Measurements from ENCODE around the gene TARS2. TPM values are rescaled to one million over a fixed set of nuclear protein-coding genes. Genes with fewer than 3 reads are reported as not detected.

Gene TARS2
- total RNA-seq, 1 donor from 2014 or later: 32.2 TPM

- intact Hi-C loops (cut with micrococcal nuclease): no loop called here
- H3K36me3 ChIP-seq: peaks cover 23% of the 10 kb centered on the region
- no peaks in the 10 kb centered on the region for H3K27me3 ChIP-seq (ENCODE audit: low read depth)
- H3K9me3 ChIP-seq (replicated peaks): no peaks in the 10 kb centered on the region
- DNase-seq: no peak
- H3K4me1 ChIP-seq: peaks cover 55% of the 10 kb centered on the region
- no peak for TF ChIP-seq CTCF (IDR thresholded peaks at IDR 0.05; ENCODE audit: borderline replicate concordance)
- H3K27ac ChIP-seq (replicated peaks): no peak overlapping the region
- no peak overlapping the region for H3K4me3 ChIP-seq
Observed at GRCh38 chr1:150554086-150554452, 66.8 kb downstream of the TARS2 start.

GRCh38 chr1:150555198-150555970, 68.2 kb downstream of the TARS2 start:
- no peaks in the 10 kb centered on the region for H3K27me3 ChIP-seq (ENCODE audit: low read depth)
- DNase-seq: no peak
- H3K27ac ChIP-seq (replicated peaks): no peak overlapping the region
- H3K36me3 ChIP-seq: peaks cover 23% of the 10 kb centered on the region
- no peak overlapping the region for H3K4me3 ChIP-seq
- peaks cover 57% of the 10 kb centered on the region for H3K4me1 ChIP-seq
- intact Hi-C loops (cut with micrococcal nuclease): no loop called here
- no peak for TF ChIP-seq CTCF (IDR thresholded peaks at IDR 0.05; ENCODE audit: borderline replicate concordance)
- no peaks in the 10 kb centered on the region for H3K9me3 ChIP-seq (replicated peaks)

- Histone ChIP-seq H3K27ac (replicated peaks) (no peak overlapping the region), H3K27me3 (ENCODE audit: low read depth) (no peaks in the 10 kb centered on the region), H3K4me3 (no peak overlapping the region), H3K36me3 (peaks cover 23% of the 10 kb centered on the region), H3K9me3 (replicated peaks) (no peaks in the 10 kb centered on the region), H3K4me1 (peaks cover 54% of the 10 kb centered on the region)
- intact Hi-C loops (cut with micrococcal nuclease): no loop called here
- no peak for DNase-seq
- TF ChIP-seq CTCF (IDR thresholded peaks at IDR 0.05; ENCODE audit: borderline replicate concordance): no peak
Observed at GRCh38 chr1:150555971-150556865, 69.0 kb downstream of the TARS2 start.

GRCh38 chr1:150557065-150557600, 69.9 kb downstream of the TARS2 start:
- Histone ChIP-seq H3K9me3 (replicated peaks) (no peaks in the 10 kb centered on the region), H3K4me1 (peaks cover 46% of the 10 kb centered on the region), H3K4me3 (no peak overlapping the region), H3K36me3 (peaks cover 23% of the 10 kb centered on the region), H3K27ac (replicated peaks) (no peak overlapping the region), H3K27me3 (ENCODE audit: low read depth) (no peaks in the 10 kb centered on the region)
- intact Hi-C loops (cut with micrococcal nuclease): no loop called here
- DNase-seq: no peak
- TF ChIP-seq CTCF (IDR thresholded peaks at IDR 0.05; ENCODE audit: borderline replicate concordance): no peak

Small RNA genes within 50 kb of the gene (microRNA-seq; reads per million reads assigned to microRNA genes)
- gene MIR4257 (not detected), gene MIR6878 (not detected)

Other genes starting within 250 kb of the TARS2 start
- gene CA14, start 229.6 kb upstream of the TARS2 start, total RNA-seq: 3.1 TPM
- gene APH1A, start 218.4 kb upstream of the TARS2 start, total RNA-seq: 49.3 TPM
- 9.0 TPM for gene C1orf54, start 214.6 kb upstream of the TARS2 start, total RNA-seq
- 8.7 TPM for gene CIART, start 204.9 kb upstream of the TARS2 start, total RNA-seq
- 72.5 TPM for gene MRPS21, start 193.6 kb upstream of the TARS2 start, total RNA-seq
- 19.3 TPM for gene PRPF3, start 165.9 kb upstream of the TARS2 start, total RNA-seq
- 22.9 TPM for gene RPRD2, start 123.3 kb upstream of the TARS2 start, total RNA-seq
- 20.1 TPM for gene ECM1, start 20.7 kb downstream of the TARS2 start, total RNA-seq
- gene FALEC, start 28.3 kb downstream of the TARS2 start, total RNA-seq: 0.44 TPM
- gene ADAMTSL4, start 62.0 kb downstream of the TARS2 start, total RNA-seq: 46.3 TPM
- gene MCL1, start 92.2 kb downstream of the TARS2 start, total RNA-seq: 97.0 TPM
- gene ENSA, start 142.2 kb downstream of the TARS2 start, total RNA-seq: 129 TPM
- gene GOLPH3L, start 209.7 kb downstream of the TARS2 start, total RNA-seq: 16.9 TPM
- gene HORMAD1, start 233.5 kb downstream of the TARS2 start, total RNA-seq: not detected

Measured in left ventricle myocardium inferior (tissue), 1 donor.